Measurements from ENCODE around the gene MPZL1.

DNA sequence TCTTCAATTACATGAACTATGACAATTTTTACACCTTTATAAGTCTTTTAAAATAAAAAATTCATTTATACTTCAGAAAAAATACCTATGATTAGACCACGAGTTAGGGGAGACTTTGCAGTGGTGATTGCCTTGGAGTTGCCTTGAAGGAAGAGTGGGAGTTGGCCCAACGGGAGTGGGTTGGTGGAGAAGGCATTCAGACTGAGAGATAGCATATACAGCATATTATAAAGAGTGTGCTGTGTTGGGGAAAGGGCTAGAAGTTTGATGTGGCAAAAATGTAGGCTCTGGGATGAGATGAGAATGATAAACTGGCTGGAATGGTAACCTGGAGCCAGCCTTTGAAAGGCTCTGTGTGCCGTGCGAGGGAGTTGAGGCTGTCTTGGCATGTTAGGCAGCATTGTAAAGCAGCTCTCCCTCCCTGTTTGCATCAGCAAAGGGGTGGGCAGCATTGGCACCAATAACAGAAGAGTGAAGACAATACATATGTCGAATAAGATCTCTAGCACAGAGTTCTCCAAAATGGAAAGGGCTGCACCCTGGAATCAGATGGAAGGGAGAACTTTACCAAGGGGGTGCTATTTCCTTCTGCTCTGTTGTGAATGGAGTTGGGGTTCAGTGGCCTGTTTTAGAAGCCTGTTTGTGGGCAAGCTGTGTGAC is 24.4 kb downstream of the MPZL1 start:
- no peak for TF ChIP-seq POLR2AphosphoS5 (IDR thresholded peaks at IDR 0.05; ENCODE audit: insufficient read depth in 1 of 2, low read depth in 1 of 2)
- TF ChIP-seq, protein P1, sequence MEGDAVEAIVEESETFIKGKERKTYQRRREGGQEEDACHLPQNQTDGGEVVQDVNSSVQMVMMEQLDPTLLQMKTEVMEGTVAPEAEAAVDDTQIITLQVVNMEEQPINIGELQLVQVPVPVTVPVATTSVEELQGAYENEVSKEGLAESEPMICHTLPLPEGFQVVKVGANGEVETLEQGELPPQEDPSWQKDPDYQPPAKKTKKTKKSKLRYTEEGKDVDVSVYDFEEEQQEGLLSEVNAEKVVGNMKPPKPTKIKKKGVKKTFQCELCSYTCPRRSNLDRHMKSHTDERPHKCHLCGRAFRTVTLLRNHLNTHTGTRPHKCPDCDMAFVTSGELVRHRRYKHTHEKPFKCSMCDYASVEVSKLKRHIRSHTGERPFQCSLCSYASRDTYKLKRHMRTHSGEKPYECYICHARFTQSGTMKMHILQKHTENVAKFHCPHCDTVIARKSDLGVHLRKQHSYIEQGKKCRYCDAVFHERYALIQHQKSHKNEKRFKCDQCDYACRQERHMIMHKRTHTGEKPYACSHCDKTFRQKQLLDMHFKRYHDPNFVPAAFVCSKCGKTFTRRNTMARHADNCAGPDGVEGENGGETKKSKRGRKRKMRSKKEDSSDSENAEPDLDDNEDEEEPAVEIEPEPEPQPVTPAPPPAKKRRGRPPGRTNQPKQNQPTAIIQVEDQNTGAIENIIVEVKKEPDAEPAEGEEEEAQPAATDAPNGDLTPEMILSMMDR (IDR thresholded peaks at IDR 0.05), result no peak

Measured in vagina (tissue), 2 donors.